ENCODE measurements around the gene PDZK1IP1.
"Not testable (repeated sequence)": the region's sequence is repeated elsewhere in the genome, so short reads cannot be mapped to it uniquely, and the experiment has no call there.

GRCh38 chr1:47143654-47144053, 46.2 kb downstream of the PDZK1IP1 start:
- TF ChIP-seq CTCF (IDR thresholded peaks at IDR 0.05 in 2 of 3, conservative IDR thresholded peaks at IDR 0.05 in 1 of 3; ENCODE audit: borderline replicate concordance in 1 of 3, insufficient read depth in 1 of 3, low read depth in 2 of 3, low read length in 2 of 3): peak in 2 of 3 experiments; percentile 53 to 61; a peak in 4 of 6 replicates
- peak; percentile 38; the same call in 1 of the 2 replicates for TF ChIP-seq RAD21 (IDR thresholded peaks at IDR 0.05; ENCODE audit: low read depth)
- not testable (repeated sequence) for TF ChIP-seq POLR2A (IDR thresholded peaks at IDR 0.05; ENCODE audit: borderline replicate concordance, extremely low read depth, insufficient read depth, insufficient read length); CEBPB (IDR thresholded peaks at IDR 0.05; ENCODE audit: low read depth); ZBTB33 (IDR thresholded peaks at IDR 0.05; ENCODE audit: extremely low read depth, insufficient replicate concordance, low read length); ATF3 (IDR thresholded peaks at IDR 0.05); EZH2phosphoT487 (IDR thresholded peaks at IDR 0.05; ENCODE audit: borderline replicate concordance); YY1 (IDR thresholded peaks at IDR 0.05; ENCODE audit: extremely low read depth, insufficient replicate concordance, low read depth, low read length); MAX (IDR thresholded peaks at IDR 0.05); POLR2AphosphoS5 (IDR thresholded peaks at IDR 0.05; ENCODE audit: low read depth, low read length); CBX3 (IDR thresholded peaks at IDR 0.05; ENCODE audit: low read depth); TCF7L2 (IDR thresholded peaks at IDR 0.05; ENCODE audit: borderline replicate concordance, extremely low read depth, insufficient read depth, insufficient read length); SP1 (IDR thresholded peaks at IDR 0.05; ENCODE audit: low read depth); REST (IDR thresholded peaks at IDR 0.05; ENCODE audit: low read depth)

Data from HCT116 (cell line).